Measurements from ENCODE around the gene PRKAR2B. TPM values are rescaled to one million over a fixed set of nuclear protein-coding genes. Genes with fewer than 3 reads are reported as not detected.

PRKAR2B gene
- total and polyA plus RNA-seq, 2 experiments from 2014 or later = 48.8 to 50.6 TPM

DNA sequence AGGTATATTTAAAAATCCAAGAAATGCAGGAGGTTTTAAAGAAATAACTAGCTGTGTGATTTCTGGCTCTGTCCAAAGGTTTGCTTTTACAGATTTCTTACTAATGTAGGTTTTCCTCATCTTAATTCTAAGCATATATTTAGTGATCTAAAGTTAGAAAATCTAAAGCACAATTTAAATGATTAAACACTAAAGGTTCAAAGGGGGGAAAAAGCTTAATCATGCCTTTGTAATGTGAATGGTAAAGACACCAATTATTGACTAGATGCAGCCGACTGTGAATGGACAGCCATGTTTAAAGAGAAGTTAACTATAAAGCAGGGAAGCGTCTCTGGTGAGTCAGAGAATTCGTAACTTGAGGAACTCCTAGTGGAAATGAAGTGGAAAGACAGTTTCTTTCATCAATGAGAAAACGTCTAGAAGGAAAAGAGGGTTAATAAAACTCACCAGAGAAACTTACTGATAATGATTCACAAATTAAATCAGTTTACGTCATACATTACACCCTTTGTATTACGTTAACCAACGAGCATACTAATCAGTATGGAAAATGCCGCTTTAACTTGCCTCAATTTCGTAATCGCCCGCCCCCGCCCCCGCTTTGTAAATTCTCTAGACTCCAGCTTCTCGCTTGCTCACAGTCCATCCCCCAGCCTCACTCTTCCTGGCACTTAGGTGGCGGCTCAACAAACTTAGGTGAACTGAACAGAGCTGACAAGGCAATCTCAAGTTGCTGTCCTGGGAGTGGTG, 123.2 kb downstream of the PRKAR2B start:
- Histone ChIP-seq H4K20me1 (replicated peaks; ENCODE audit: insufficient read depth) (no peaks in the 10 kb centered on the region), H3K36me3 (ENCODE audit: insufficient read depth) (no peaks in the 10 kb centered on the region), H3K79me2 (replicated peaks; ENCODE audit: insufficient read depth) (peaks cover 25% of the 10 kb centered on the region), H3K27me3 (ENCODE audit: insufficient read depth) (no peaks in the 10 kb centered on the region), H2AFZ (0 out of 2 replicates have a peak overlapping the region, but pooled peaks have one; percentile 1), H3K9me2 (ENCODE audit: insufficient read depth) (no peaks in the 10 kb centered on the region), H3K4me3 (peak overlapping the region; percentile 58), H3F3A (replicated peaks; ENCODE audit: low read depth) (no peaks in the 10 kb centered on the region), H3K4me2 (peak overlapping the region; percentile 56), H3K4me1 (ENCODE audit: insufficient read depth) (peaks cover 7% of the 10 kb centered on the region), H3K27ac (ENCODE audit: low read depth) (peak overlapping the region; percentile 96)
- Mint-ChIP-seq H3K9me3 (no peaks in the 10 kb centered on the region), H3K4me1 (peaks cover 19% of the 10 kb centered on the region; the same call in 2 of the 3 replicates), H3K27me3 (ENCODE audit: insufficient read depth, low read depth, poor library complexity) (peaks cover 8% of the 10 kb centered on the region), H3K27ac (peak overlapping the region; percentile 98), H3K36me3 (ENCODE audit: low read depth) (peaks cover under 1% of the 10 kb centered on the region; the same call in 2 of the 3 replicates), H3K4me3 (peak overlapping the region; percentile 86)
- TF ChIP-seq ZNF114 (CRISPR knock-in tag; IDR thresholded peaks at IDR 0.05) = no peak
- TF ChIP-seq, protein P1, sequence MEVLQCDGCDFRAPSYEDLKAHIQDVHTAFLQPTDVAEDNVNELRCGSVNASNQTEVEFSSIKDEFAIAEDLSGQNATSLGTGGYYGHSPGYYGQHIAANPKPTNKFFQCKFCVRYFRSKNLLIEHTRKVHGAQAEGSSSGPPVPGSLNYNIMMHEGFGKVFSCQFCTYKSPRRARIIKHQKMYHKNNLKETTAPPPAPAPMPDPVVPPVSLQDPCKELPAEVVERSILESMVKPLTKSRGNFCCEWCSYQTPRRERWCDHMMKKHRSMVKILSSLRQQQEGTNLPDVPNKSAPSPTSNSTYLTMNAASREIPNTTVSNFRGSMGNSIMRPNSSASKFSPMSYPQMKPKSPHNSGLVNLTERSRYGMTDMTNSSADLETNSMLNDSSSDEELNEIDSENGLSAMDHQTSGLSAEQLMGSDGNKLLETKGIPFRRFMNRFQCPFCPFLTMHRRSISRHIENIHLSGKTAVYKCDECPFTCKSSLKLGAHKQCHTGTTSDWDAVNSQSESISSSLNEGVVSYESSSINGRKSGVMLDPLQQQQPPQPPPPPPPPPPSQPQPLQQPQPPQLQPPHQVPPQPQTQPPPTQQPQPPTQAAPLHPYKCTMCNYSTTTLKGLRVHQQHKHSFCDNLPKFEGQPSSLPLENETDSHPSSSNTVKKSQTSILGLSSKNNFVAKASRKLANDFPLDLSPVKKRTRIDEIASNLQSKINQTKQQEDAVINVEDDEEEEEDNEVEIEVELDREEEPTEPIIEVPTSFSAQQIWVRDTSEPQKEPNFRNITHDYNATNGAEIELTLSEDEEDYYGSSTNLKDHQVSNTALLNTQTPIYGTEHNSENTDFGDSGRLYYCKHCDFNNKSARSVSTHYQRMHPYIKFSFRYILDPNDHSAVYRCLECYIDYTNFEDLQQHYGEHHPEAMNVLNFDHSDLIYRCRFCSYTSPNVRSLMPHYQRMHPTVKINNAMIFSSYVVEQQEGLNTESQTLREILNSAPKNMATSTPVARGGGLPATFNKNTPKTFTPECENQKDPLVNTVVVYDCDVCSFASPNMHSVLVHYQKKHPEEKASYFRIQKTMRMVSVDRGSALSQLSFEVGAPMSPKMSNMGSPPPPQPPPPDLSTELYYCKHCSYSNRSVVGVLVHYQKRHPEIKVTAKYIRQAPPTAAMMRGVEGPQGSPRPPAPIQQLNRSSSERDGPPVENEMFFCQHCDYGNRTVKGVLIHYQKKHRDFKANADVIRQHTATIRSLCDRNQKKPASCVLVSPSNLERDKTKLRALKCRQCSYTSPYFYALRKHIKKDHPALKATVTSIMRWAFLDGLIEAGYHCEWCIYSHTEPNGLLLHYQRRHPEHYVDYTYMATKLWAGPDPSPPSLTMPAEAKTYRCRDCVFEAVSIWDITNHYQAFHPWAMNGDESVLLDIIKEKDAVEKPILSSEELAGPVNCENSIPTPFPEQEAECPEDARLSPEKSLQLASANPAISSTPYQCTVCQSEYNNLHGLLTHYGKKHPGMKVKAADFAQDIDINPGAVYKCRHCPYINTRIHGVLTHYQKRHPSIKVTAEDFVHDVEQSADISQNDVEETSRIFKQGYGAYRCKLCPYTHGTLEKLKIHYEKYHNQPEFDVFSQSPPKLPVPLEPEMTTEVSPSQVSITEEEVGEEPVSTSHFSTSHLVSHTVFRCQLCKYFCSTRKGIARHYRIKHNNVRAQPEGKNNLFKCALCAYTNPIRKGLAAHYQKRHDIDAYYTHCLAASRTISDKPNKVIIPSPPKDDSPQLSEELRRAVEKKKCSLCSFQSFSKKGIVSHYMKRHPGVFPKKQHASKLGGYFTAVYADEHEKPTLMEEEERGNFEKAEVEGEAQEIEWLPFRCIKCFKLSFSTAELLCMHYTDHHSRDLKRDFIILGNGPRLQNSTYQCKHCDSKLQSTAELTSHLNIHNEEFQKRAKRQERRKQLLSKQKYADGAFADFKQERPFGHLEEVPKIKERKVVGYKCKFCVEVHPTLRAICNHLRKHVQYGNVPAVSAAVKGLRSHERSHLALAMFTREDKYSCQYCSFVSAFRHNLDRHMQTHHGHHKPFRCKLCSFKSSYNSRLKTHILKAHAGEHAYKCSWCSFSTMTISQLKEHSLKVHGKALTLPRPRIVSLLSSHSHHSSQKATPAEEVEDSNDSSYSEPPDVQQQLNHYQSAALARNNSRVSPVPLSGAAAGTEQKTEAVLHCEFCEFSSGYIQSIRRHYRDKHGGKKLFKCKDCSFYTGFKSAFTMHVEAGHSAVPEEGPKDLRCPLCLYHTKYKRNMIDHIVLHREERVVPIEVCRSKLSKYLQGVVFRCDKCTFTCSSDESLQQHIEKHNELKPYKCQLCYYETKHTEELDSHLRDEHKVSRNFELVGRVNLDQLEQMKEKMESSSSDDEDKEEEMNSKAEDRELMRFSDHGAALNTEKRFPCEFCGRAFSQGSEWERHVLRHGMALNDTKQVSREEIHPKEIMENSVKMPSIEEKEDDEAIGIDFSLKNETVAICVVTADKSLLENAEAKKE (CRISPR knock-in tag; IDR thresholded peaks at IDR 0.05) = no peak
- peak; percentile 62; the same call in 1 of the 2 replicates for TF ChIP-seq CREB1 (CRISPR knock-in tag; IDR thresholded peaks at IDR 0.05; ENCODE audit: low read depth)
- no peak for TF ChIP-seq JUNB (IDR thresholded peaks at IDR 0.05; ENCODE audit: unreplicated experiment)
- no peak for TF ChIP-seq STAT1 (IDR thresholded peaks at IDR 0.05; ENCODE audit: unreplicated experiment)
- no peak for TF ChIP-seq NANOG (IDR thresholded peaks at IDR 0.05; ENCODE audit: borderline replicate concordance)
- no peak for TF ChIP-seq POLR2AphosphoS5 (IDR thresholded peaks at IDR 0.05; ENCODE audit: low read depth)
- TF ChIP-seq, protein P2, sequence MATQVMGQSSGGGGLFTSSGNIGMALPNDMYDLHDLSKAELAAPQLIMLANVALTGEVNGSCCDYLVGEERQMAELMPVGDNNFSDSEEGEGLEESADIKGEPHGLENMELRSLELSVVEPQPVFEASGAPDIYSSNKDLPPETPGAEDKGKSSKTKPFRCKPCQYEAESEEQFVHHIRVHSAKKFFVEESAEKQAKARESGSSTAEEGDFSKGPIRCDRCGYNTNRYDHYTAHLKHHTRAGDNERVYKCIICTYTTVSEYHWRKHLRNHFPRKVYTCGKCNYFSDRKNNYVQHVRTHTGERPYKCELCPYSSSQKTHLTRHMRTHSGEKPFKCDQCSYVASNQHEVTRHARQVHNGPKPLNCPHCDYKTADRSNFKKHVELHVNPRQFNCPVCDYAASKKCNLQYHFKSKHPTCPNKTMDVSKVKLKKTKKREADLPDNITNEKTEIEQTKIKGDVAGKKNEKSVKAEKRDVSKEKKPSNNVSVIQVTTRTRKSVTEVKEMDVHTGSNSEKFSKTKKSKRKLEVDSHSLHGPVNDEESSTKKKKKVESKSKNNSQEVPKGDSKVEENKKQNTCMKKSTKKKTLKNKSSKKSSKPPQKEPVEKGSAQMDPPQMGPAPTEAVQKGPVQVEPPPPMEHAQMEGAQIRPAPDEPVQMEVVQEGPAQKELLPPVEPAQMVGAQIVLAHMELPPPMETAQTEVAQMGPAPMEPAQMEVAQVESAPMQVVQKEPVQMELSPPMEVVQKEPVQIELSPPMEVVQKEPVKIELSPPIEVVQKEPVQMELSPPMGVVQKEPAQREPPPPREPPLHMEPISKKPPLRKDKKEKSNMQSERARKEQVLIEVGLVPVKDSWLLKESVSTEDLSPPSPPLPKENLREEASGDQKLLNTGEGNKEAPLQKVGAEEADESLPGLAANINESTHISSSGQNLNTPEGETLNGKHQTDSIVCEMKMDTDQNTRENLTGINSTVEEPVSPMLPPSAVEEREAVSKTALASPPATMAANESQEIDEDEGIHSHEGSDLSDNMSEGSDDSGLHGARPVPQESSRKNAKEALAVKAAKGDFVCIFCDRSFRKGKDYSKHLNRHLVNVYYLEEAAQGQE (IDR thresholded peaks at IDR 0.05; ENCODE audit: unreplicated experiment) = no peak
- no peak for TF ChIP-seq EZH2phosphoT487 (IDR thresholded peaks at IDR 0.05; ENCODE audit: unreplicated experiment)
- no peak for TF ChIP-seq ETS1 (IDR thresholded peaks at IDR 0.05)
- TF ChIP-seq ZNF331 (CRISPR knock-in tag; IDR thresholded peaks at IDR 0.05; ENCODE audit: low read depth) = no peak
- TF ChIP-seq EZH2 (IDR thresholded peaks at IDR 0.05; ENCODE audit: low read depth, unreplicated experiment) = no peak
- peak; percentile 31 to 41 for TF ChIP-seq CTCF (conservative IDR thresholded peaks at IDR 0.05; ENCODE audit: low read depth in 2 of 2)
- ATAC-seq (peak; percentile 5), DNase-seq (ENCODE audit: low spot score) (peak; percentile 78)

Data from GM23338 (cell line).